ENCODE data around the gene FMOD.

DNA sequence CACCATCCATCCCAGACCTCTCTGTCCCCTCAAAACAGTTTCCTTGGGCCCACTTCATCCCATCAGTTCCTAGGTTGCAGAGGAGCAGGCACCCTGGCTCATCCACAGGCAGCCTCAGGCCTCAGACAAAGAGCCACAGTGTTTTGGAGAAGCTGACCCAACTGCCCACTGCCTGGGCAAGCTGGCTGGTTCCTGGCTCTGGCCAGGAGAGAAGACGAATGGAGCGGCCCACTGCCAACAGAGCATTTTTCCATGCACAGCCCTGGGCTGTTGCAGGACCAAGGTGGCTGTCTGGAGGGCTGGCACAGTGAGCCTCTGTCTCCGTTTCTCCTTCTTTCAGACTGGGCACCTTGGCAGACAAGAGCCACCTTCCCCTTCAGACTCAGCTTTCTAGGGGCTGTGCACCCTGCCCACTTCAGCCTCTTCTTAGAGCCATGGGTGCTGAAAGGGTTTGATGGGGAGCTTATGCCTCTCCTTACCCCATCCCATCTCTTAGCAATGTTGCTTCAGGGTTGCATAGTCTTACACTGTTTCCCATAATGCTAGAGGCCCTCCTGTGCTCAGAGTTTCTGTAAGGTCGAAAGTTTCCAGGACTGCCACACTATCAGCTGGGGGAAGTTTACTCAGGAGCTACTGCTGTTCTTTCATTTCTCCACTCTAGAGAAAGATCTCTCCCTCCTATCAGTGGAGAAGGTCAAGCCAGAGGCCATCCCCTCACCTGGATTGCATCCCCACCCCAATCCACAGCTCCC is 973 bp downstream of the FMOD start:
- TF ChIP-seq, protein P1, sequence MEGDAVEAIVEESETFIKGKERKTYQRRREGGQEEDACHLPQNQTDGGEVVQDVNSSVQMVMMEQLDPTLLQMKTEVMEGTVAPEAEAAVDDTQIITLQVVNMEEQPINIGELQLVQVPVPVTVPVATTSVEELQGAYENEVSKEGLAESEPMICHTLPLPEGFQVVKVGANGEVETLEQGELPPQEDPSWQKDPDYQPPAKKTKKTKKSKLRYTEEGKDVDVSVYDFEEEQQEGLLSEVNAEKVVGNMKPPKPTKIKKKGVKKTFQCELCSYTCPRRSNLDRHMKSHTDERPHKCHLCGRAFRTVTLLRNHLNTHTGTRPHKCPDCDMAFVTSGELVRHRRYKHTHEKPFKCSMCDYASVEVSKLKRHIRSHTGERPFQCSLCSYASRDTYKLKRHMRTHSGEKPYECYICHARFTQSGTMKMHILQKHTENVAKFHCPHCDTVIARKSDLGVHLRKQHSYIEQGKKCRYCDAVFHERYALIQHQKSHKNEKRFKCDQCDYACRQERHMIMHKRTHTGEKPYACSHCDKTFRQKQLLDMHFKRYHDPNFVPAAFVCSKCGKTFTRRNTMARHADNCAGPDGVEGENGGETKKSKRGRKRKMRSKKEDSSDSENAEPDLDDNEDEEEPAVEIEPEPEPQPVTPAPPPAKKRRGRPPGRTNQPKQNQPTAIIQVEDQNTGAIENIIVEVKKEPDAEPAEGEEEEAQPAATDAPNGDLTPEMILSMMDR (IDR thresholded peaks at IDR 0.05) = no peak
- no peak for TF ChIP-seq POLR2A (IDR thresholded peaks at IDR 0.05)
